ENCODE results near the gene SSBP3. TPM values are rescaled to one million over a fixed set of nuclear protein-coding genes. Genes with fewer than 3 reads are reported as not detected.

Gene SSBP3
- total RNA-seq, 1 donor from 2014 or later = 21.7 TPM

DNA sequence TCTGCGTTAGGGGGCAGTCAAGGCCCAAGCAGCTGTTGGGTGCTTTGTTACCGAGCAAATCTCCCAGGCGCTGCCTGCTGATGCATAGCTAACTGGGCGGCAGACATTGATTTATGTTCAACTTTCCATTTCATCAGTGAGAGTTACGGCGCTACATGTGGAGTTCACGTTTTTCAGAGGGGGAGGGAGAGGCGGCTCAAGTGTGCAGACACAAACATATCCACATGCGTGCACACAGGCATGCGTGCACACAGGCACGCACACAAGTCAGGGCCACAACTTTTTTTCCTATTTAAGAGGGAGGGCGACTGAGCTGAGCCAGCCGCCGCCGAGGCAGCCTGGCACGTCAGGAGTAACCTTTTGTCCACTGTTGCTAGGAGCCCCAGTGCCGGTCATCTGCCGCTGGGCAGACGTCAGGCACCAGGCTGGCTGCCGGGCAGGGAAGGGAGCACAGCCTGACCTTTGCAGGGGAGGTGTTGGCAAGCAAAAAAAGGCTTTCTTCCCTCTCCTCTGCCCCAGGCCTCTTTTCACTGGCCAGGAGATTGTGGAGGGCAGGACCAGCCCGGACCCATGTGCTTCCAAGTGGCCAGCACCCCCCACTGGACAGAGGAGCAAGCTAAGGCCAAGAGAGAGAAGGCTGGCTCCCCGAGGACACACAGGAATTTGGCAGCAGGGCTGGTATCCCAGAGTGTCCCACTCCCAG lies 133.0 kb downstream of the SSBP3 start:
- ATAC-seq = peak; percentile 63
- peak; percentile 97 for DNase-seq (ENCODE audit: low spot score)

DNA sequence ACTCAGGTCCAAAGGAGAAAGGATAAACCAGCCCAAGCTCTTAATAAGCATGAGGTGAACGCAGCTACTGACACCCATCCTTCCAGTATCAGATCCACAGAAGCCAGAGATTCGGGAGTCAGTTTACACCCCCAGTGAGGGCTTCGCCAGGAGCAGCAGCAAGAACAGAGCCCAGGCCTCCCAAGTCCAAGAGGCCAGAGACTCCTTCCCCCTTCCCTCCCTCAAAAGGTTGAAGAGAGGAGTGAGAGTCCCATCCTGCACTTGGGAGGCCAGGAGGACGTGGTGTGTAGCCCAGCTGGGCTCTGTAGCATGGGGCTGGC lies 133.5 kb downstream of the SSBP3 start:
- DNase-seq (ENCODE audit: low spot score) = no peak

DNA sequence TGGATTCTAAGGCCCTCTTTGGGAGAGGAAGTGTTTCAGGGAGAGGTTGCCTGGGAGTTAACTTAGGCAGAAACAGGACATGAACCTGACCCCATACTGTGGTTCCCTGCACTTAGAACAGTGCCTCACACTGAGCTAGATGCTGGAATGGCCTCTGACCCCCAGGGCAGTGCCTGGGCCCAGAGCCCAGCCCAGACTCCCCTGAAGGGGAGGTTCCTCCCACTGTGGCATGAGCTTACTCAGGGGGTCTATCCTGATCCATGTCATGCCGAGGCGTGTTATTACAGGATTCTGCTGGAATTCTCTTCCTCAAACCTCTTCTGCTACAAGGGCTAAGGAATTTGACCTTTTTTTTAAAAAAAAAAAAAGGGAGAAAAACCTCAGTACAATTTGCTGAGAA lies 134.1 kb downstream of the SSBP3 start:
- peak; percentile 40 for ATAC-seq
- peak; percentile 76 for DNase-seq (ENCODE audit: low spot score)

More for the DNA sequence above, 133.5 kb downstream of the SSBP3 start:
- ATAC-seq = no peak

DNA sequence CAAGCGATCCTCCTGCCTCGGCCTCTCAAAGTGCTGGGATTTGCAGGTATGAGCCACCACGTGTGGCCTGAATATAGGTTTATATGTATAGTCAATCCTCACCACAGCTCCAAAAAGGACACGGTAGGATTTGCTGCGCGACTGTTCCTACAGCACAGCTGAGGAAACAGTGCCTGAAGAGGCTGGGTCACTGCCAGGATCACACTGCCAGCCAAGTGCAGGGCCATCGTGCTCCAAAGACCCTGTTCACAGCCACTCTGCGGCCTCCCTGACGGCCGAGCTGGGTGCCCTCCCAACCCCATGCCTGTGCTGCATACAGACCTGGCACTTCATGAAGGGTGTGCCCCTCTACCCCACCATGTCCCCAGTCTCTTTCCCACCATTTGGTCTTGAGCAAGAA lies 134.9 kb downstream of the SSBP3 start:
- ATAC-seq (no peak), DNase-seq (ENCODE audit: low spot score) (no peak)

DNA sequence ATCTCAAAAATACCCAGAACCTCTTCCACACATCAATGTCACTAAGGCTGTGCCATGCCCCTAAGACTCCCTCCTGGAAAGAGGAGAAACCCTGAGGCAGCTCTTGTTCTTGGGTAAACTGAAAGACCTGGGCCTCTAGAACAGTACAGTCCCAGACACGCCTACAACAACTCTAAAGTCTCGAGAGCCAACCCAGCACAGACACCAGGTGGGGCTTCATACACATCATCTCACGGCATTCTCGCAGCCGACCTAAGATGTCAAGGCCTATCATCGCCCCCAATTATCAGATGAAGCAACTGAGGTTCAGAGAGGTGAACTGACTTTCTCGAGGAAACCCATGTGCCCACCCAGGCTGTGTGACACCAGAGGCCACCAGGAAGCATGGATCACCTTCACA lies 135.7 kb downstream of the SSBP3 start:
- DNase-seq (ENCODE audit: low spot score) = no peak
- no peak for ATAC-seq

DNA sequence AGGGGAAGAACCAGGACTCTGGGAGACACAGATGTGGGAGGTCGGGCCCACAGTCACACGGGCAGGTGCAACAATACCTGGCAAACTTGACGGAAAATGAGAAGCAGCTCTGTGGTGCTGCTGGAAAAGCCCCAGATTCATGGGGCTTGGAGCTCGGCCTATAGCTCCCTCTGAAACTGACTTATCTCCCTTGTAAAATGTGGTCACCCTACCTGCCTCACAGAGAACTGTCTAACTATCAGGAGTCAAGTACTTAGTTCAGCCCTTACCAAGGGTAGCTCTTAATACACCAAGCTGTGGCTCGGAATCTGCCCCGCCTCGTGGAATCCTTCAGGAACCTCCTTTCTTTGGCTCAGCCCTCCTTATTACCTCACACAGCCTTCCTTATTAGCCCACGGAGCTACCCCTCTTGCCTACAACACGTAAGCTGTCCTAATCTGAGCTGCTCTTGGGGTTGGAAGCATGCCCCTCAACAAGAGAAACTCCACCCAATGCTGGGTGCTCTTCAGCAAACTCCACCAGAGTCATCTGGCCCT lies 137.4 kb downstream of the SSBP3 start:
- DNase-seq (ENCODE audit: low spot score) (no peak), ATAC-seq (no peak)

DNA sequence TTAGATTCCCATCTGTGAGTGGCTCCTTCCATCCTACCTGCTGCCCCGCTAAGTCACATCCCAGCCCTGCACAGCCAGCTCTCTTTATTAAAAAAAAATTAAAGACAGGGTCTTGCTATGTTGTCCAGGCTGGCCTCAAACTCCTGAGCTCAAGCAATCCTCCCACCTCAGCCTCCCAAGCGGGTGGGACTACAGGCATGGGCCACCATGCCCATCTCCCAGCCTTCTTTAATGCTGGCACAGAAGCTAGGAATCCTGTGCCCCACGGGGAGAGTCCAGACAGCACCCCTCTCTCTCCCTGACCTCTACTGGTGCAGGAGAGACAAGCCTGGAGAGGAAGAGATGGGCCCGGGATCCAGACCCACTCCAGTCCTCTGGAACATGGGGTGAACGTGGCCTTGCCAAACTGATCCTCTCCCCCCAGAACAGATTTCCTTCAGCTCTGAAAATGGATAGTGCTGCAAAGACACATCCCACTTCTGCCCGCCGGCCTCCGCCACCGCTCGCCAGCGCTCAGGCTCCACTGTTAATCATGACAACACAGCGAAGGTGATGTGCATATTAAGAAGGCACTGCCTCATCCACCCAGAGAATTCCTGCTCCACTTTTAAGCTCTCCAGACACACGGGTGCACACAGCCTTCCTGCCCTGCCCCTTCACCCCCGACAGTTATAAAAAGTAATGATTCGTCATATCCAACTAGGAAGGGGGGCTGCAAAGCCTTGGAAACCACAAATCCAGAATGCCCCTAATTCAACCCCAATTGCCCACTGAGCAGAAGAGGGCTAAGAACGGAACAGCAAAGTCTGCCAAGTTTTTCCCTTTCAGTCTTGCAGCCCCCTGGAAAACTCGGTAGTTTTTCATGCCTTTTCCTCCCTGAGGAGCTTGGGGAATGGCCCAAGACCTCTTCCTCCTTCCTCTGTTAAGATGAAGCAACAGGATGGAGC lies 138.1 kb downstream of the SSBP3 start:
- DNase-seq (ENCODE audit: low spot score) (no peak), ATAC-seq (no peak)

DNA sequence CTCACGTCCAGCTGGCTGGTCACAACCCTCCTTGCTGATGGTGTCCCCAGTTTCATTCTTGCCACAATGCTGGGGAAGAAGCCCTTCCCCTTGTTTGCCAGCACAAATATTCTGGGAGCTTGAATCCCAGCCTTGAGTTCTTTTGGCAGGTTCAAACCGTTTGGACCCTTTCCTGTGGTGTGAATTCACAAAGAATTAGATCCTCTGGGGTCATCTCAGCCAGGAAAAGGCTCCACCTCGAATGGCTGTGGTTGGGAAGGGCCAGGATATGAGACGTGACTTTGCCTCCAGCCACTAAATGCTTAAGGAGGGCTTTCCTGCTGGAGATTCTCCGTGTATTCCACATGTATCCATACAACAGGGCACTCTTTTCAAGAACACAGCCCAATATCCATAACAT lies 139.3 kb downstream of the SSBP3 start:
- no peak for ATAC-seq
- no peak for DNase-seq (ENCODE audit: low spot score)

DNA sequence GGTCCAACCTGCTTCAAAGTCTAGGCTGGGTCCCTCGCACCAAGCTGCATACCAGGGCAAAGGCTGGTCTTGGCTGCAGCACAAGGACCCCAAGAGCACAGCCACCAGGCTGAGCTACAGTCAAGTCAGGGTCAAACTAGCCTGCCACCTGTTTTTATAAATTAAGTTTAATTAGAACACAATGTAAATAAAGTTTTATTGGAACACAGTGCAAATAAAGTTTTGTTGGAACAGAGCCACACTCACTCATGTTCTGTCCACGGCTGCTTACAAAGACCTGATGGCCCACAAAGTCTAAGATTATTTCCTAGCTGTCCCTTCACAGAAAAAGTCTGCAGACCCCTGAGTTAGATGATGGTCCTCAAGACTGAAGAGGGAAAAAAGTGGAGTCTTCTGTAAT lies 140.0 kb downstream of the SSBP3 start:
- ATAC-seq (no peak), DNase-seq (ENCODE audit: low spot score) (no peak)

DNA sequence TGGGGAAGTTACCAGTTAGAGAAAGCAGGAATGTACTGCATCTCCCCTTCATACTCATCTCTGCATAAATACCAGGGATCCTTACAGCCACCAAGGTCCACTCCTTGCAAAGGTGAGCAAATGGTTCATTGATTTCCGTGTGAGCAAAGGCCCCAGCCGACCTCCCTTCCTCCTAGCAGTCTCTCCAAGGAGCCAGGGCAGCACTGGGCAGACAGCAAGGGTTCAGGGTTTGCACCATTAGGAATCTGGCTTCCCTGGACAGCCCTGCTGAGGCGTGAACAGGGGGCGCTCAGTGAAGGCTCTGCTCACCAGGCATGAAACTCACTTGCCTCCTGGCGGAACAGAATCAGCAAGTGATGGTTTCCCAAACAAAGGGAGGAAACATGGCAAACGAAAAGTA lies 140.5 kb downstream of the SSBP3 start:
- DNase-seq (ENCODE audit: low spot score) (no peak), ATAC-seq (no peak)

DNA sequence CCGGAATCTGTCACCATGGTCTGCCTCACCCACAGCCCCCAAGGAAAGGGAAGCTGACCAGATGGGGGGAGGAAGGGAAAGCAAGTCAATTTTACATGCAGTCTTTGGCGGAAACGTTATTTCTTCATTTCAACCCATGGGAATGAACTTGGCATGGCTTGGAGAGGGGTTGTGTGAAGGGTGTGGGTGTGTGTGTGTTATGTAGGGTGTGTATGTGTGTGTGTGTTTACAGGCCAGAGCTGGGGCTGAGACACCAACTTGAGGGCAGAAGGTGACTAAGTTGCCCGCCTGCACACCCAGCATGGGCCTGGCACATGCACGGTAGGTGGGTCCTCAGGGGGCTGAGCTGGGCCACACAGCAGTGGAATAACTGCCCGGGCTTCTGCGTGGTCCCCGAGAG lies 141.1 kb downstream of the SSBP3 start:
- DNase-seq (ENCODE audit: low spot score) = no peak

DNA sequence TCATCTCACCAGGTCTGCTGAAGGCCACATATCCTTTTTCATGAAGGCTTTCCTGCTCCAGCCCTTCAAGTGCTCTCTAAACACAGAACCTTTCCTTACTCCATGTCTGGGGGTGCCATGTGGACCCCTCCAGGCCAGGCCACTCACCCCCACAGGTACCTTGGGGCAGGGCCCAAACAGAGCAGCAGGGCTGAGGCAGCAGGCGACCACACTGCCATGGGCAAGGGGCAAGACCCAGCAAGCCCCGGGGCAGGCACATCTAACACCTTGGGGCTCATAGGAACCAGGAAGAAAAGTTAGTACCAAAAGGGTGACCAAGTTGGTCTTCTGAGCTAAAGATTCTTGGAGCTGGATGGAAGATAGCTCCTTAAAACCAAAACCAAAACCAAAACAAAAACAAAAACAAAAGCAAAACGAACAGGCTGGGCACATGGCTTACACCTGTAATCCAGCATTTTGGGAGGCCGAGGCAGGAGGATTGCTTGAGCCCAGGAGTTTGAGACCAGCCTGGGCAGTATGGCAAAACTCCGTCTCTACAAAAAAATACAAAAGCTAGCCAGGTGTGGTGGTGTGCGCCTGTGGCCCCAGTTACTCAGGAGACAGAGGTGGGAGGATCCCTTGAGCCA lies 142.5 kb downstream of the SSBP3 start:
- no peak for DNase-seq (ENCODE audit: low spot score)
- no peak for ATAC-seq

More for the DNA sequence above, 141.1 kb downstream of the SSBP3 start:
- no peak for ATAC-seq

DNA sequence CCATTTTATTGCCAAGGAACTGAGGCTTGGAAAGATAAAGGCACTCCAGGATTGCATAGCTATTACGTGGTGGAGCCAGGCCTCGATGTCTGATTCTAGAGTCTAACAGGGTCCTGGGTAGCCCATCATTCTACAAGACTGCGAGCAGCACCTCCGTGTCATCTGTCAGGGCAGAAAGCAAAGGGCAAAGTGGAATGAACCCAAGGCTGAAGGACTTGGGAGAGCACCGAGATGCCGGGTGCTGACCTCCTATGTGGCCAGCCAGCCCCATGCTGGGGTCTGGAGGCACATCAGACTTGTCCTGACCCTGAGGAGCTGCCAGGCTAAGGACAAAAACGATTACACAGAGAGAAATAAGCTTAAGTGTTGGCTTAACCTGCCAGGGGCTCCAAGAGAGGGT lies 143.9 kb downstream of the SSBP3 start:
- DNase-seq (ENCODE audit: low spot score) (no peak), ATAC-seq (no peak)

DNA sequence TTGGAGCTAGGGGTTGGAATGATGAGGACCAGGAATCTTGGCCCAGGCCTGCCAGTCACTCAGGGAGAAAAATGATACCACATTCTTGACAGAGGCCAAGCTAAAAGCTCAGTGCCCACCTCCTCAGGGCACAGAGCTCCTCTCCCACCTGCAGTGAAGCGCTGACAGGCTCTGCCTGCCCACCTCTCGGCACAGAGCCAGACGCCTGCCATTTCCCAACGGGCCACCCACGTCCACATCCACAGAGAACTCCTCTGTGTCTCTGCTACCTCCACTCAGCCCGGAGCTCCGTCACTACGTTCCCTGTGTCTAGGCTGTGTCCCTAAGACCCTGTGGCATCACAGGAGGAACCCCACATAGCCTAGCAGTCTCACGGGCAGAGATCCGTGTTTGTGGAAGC lies 145.4 kb downstream of the SSBP3 start:
- no peak for DNase-seq (ENCODE audit: low spot score)
- ATAC-seq = no peak

DNA sequence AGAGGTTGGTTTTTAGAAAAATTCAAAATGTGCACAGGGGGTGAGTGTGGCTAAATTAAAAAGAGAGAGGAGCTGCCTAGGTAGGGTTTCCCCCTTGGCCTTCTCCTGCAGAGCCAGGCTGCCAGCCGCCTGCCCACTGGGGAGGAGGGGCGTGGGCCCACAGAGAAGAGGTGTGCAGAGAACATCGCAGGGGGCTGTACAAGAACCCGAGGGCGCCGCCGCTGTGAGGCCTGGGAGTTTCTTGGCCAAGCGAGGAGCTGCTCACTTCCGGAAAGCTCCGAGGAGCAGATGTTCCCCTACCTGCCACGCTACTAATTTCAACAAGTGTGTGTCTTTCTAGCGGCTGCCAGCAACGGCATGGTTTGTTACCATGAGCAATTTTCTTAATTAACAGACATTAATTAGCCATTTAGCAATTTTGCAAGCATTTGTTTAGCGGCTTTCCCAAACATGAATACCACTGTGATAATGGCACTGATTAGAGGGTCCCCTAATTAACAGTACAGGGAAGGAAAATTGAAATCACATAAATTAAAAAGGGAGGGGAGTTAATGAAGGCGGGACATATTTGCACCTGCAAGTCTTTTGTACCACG lies 146.6 kb downstream of the SSBP3 start:
- no peak for DNase-seq (ENCODE audit: low spot score)
- ATAC-seq = no peak

DNA sequence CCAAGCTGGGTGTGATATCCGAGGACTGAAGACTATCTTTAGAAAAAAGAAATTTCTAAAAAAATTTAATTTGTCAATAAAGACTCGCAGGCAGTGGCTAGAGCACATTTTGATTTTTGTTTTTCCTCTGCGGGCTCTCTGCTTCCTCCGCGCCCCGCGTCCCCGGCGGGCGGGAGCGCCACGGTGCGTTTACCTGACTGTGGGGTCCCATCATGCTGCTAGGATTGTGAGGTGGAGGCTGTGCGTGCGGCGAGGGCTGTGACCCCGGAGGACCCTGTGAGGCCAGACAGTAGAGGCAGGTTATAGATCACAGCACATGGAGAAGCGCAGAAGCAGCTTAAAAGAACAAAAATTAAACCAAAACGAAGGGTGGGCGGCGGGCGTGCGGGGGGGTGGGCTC lies 148.3 kb downstream of the SSBP3 start:
- ATAC-seq = no peak
- no peak for DNase-seq (ENCODE audit: low spot score)

DNA sequence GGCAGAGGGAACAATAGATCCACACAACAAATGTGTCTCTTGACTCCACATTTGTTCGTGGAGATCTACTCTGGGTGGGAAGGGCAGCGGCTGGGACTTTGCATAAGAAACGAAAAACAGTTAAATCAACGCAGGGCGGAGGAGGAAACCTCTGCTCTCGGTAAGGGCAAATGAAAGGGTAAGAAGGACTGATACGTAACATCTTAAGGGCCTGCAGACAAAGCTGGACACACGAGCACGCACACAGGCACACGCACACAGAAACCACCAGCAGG lies 148.9 kb downstream of the SSBP3 start:
- no peak for ATAC-seq
- no peak for DNase-seq (ENCODE audit: low spot score)

DNA sequence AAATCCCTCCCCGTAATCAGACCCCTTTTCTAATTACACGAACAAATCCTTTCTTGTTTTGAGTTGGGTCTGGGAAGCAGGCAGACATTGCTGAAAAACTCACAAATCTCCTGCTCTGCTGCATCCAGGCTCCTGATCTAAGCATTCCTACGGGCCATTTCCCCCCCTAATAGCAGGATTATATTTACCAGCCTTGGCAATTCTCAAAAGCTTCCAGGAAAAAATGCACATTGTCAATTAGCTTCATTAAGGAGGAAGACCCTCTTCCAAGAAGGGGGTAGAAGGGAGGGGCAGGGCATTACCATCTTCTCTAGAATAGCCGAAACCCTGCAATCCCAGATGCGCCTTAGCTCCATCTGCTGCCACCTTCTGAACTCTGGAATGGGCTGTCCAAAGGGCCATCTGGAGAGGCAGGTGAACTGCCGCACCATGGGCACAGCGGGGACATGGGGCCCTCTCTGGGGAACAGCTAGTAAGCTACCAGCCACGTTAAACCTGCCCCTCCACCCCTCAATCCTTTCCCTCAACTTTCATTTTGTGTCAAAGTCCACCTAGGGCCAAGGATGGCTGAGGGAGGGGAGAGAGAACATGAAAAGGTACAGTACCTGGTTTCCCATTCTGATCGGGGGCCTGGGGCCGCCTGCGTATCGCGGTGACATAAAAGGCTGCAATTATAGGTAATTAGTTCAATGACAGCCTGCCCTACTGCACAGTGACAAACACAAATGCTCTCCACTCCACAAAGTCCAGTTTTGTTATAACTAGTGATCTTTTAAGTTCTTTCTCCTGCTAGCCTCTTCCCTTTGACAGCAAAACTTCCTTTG lies 149.5 kb downstream of the SSBP3 start:
- ATAC-seq (no peak), DNase-seq (ENCODE audit: low spot score) (no peak)

DNA sequence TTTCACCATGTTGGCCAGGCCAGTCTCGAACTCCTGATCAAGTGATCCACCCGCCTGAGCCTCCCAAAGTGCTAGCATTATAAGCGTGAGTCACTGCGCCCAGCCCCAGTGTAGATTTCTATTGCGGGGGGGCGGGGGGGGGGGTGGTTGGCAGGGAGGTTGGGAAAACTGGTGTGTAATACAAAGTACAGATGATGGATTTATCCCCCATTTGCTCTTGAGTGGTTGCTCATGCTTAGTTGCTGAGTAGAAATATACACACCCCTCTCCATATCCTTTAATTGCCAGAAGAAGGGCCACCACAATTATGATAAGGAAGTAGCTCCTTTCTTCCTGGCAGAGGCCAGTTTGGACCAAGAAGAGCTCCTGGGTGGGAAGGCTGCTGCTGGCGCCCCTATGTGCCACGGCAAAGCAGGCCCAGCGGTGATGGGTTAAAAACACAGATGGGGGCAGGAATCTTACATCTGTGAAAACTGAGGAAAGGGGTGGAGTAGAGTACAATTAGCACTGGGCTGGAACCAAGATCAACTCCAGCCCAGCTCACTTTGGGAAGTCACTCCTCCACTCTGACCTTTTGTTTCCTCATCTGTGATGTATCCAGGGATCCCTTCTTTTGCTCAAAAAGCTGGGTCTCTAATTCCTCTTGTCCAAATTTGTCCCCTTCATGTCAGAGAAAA lies 151.0 kb downstream of the SSBP3 start:
- ATAC-seq (no peak), DNase-seq (ENCODE audit: low spot score) (no peak)

DNA sequence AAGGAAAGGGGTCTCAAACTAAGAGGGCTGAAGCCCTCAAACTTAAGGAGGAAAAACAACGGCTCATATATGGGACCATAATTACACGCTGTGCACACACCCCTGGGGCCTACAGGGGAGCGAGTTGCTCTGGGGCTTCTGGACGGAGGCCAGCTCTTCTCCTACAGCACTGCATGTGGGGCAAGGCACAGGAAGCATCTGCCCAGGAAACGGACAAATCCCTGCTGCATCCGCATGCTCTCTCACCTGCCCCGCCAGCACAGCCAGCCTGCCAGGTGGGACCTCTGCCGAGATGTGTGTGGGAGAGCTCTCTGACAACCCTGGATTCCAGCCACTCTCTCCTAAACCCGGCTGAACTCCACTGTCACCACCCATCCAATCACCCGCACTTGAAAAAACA lies 152.1 kb downstream of the SSBP3 start:
- ATAC-seq (no peak), DNase-seq (ENCODE audit: low spot score) (no peak)

Measured in left lobe of liver (tissue), 2 donors.